ENCODE data around the gene SSX2IP.

Gene SSX2IP

GRCh38 chr1:84708031-84708430, 17.8 kb upstream of the SSX2IP start:
- no peak for DNase-seq

GRCh38 chr1:84705513-84705912, 15.3 kb upstream of the SSX2IP start:
- no peak for DNase-seq

- DNase-seq = no peak
Measured at GRCh38 chr1:84704872-84705417, 14.7 kb upstream of the SSX2IP start.

GRCh38 chr1:84703431-84703830, 13.2 kb upstream of the SSX2IP start:
- no peak for DNase-seq

GRCh38 chr1:84702143-84702542, 11.9 kb upstream of the SSX2IP start:
- no peak for DNase-seq

- no peak for DNase-seq
Measured at GRCh38 chr1:84701376-84701775, 11.1 kb upstream of the SSX2IP start.

- DNase-seq = no peak
Measured at GRCh38 chr1:84700070-84700469, 9.8 kb upstream of the SSX2IP start.

- DNase-seq = peak; percentile 87
Measured at GRCh38 chr1:84698151-84699110, 8.2 kb upstream of the SSX2IP start.

GRCh38 chr1:84693785-84694184, 3.5 kb upstream of the SSX2IP start:
- DNase-seq = peak; percentile 14

- DNase-seq = no peak
Measured at GRCh38 chr1:84693005-84693404, 2.7 kb upstream of the SSX2IP start.

- DNase-seq = no peak
Measured at GRCh38 chr1:84692391-84692790, 2.1 kb upstream of the SSX2IP start.

- DNase-seq = no peak
Measured at GRCh38 chr1:84691122-84691783, 992 bp upstream of the SSX2IP start.

- DNase-seq = peak; percentile 61
Measured at GRCh38 chr1:84689514-84690396, 506 bp downstream of the SSX2IP start.

GRCh38 chr1:84688463-84689061, 1.7 kb downstream of the SSX2IP start:
- DNase-seq = peak; percentile 36

GRCh38 chr1:84687714-84688462, 2.4 kb downstream of the SSX2IP start:
- DNase-seq = peak; percentile 63

GRCh38 chr1:84686223-84686622, 4.0 kb downstream of the SSX2IP start:
- no peak for DNase-seq

GRCh38 chr1:84683508-84683907, 6.8 kb downstream of the SSX2IP start:
- no peak for DNase-seq

GRCh38 chr1:84682047-84682446, 8.2 kb downstream of the SSX2IP start:
- DNase-seq = no peak

GRCh38 chr1:84677415-84678099, 12.7 kb downstream of the SSX2IP start:
- DNase-seq = no peak

- DNase-seq = no peak
Measured at GRCh38 chr1:84675631-84676030, 14.6 kb downstream of the SSX2IP start.

GRCh38 chr1:84675106-84675505, 15.2 kb downstream of the SSX2IP start:
- no peak for DNase-seq
